PFSK-1 (cell line): ENCODE results near the gene SH3BGR.

Experiments used
- FOXP2 ChIP-seq: optimal IDR thresholded peaks from 2 replicates; pipeline ENCODE3; 2011; ENCODE audit warnings: borderline replicate concordance, control low read depth, inconsistent platforms; ENCODE audit not compliant: insufficient read depth; ENCODE audit errors: extremely low read length, extremely low read depth
- POLR2AphosphoS5 ChIP-seq: IDR thresholded peaks from 2 replicates; pipeline ENCODE4 v1.6.1; 2012; ENCODE audit warnings: low read depth, mild to moderate bottlenecking, control low read depth, low read length, moderate library complexity
- SIN3A ChIP-seq: IDR thresholded peaks from 2 replicates; pipeline ENCODE4 v1.6.1; 2012; ENCODE audit warnings: mild to moderate bottlenecking, low read length, moderate library complexity, borderline replicate concordance; ENCODE audit not compliant: insufficient read depth
- TAF1 ChIP-seq: IDR thresholded peaks from 2 replicates; pipeline ENCODE4 v1.6.1; 2012; ENCODE audit warnings: low read length, control low read depth, borderline replicate concordance; ENCODE audit not compliant: insufficient read depth
- TF ChIP-seq, protein P1 (sequence below), 2 experiments: IDR thresholded peaks; 2 replicates each; pipeline versions ENCODE4 v1.6.1 to v1.8.0; 2011 to 2012; ENCODE audit warnings: low read depth in 2 of 2, low read length in 2 of 2, control low read depth in 1 of 2, inconsistent platforms in 1 of 2, mild to moderate bottlenecking in 1 of 2, moderate library complexity in 1 of 2; ENCODE audit not compliant: insufficient read depth in 1 of 2

Gene SH3BGR

DNA sequence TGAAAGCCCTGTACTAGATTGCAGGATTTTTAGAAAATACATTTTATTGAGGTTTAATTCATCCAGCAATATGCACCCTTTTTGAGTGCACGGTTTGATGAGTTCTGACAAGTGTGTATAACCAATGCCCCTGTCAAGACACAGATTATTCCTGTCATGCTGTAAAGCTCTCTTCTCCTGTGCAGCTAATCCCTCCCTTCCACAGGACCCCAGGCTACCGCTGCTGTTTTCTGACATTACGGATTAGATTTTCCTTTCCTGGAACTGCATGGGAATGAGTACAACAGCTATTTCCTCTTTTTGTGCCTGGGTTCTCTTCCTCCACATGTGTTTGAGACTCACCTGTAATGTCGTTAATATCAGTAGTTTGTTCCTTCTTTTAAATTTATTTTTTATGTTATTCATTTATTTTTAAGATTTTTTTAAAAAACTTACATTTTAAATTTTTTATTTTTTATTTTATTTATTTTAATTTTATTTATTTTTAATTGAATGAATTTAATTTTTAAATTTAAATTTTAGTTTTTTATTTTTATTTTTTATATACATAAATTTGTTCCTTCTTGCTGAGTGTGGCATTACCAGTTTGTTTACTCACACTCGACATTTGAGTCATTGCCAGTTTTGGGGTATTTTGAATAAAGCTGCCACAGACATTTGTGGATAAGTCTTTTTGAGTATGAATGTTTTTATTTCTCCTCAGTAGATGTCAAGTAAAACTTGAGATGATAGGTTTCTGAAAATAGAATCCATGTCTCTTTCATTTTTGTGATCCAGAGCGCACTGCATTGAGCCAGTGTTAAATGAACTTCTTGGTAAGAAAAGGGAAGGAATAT, 82.0 kb downstream of the SH3BGR start:
- no peak for TF ChIP-seq SIN3A
- no peak for TF ChIP-seq TAF1
- TF ChIP-seq, protein P1, sequence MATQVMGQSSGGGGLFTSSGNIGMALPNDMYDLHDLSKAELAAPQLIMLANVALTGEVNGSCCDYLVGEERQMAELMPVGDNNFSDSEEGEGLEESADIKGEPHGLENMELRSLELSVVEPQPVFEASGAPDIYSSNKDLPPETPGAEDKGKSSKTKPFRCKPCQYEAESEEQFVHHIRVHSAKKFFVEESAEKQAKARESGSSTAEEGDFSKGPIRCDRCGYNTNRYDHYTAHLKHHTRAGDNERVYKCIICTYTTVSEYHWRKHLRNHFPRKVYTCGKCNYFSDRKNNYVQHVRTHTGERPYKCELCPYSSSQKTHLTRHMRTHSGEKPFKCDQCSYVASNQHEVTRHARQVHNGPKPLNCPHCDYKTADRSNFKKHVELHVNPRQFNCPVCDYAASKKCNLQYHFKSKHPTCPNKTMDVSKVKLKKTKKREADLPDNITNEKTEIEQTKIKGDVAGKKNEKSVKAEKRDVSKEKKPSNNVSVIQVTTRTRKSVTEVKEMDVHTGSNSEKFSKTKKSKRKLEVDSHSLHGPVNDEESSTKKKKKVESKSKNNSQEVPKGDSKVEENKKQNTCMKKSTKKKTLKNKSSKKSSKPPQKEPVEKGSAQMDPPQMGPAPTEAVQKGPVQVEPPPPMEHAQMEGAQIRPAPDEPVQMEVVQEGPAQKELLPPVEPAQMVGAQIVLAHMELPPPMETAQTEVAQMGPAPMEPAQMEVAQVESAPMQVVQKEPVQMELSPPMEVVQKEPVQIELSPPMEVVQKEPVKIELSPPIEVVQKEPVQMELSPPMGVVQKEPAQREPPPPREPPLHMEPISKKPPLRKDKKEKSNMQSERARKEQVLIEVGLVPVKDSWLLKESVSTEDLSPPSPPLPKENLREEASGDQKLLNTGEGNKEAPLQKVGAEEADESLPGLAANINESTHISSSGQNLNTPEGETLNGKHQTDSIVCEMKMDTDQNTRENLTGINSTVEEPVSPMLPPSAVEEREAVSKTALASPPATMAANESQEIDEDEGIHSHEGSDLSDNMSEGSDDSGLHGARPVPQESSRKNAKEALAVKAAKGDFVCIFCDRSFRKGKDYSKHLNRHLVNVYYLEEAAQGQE (IDR thresholded peaks at IDR 0.05; ENCODE audit: insufficient read depth in 1 of 2, low read depth in 2 of 2, low read length in 2 of 2) = no peak
- no peak for TF ChIP-seq POLR2AphosphoS5
- TF ChIP-seq FOXP2 = no peak

DNA sequence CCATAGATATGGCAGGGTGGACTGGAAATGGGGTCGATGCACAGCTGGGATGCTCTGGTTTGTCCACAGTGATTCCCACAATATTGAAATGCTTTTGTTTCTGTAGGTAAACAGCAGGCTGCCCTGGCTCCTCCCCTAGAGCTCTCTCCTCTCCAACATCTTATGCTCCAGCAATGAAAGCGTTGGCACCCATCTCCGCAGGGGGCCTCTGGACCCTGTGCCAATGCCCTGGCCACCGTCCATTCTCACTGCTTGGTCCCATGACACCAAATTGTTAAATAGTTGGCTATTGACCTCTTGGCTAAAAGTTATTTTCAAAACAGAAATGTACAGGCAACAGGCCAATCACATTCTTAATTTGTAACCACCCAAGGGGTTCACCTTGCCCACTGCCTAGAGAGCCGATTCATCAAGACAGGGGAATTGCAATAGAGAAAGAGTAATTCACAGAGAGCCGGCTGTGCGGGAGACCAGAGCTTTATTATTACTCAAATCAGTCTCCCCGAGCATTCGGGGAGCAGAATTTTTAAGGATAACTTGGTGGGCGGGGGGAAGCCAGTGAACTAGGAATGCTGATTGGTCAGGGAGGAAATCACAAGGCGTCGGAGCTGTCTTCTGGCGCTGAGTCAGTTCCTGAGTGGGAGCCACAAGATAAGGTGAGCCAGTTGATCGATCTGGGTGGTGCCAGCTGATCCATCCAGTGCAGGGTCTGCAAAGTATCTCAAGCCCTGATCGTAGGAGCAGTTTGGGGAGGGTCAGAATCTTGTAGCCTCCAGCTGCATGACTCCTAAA, 84.1 kb downstream of the SH3BGR start:
- TF ChIP-seq FOXP2 (no peak), POLR2AphosphoS5 (no peak), SIN3A (no peak), TAF1 (no peak)
- TF ChIP-seq, protein P1 (IDR thresholded peaks at IDR 0.05; ENCODE audit: insufficient read depth in 1 of 2, low read depth in 2 of 2, low read length in 2 of 2) = no peak

DNA sequence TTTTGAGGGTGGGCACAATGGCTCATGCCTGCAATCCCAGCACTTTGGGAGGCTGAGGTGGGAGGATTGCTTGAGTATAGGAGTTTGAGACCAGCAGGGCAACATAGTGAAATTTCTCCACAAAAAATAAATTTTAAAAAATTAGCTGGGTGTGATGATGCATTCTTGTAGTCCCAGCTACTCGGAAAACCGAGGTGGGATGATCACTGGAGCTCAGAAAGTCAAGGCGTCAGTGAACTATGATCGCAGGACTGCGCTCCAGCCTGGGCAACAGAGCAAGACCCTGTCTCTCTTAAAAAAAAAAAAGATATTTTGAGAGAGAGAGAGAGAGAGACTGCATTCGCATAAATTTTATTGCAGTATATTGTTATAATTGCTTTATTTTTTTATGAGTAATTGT, 85.1 kb downstream of the SH3BGR start:
- TF ChIP-seq POLR2AphosphoS5 = no peak
- TF ChIP-seq SIN3A = no peak
- no peak for TF ChIP-seq TAF1
- TF ChIP-seq, protein P1 (IDR thresholded peaks at IDR 0.05; ENCODE audit: insufficient read depth in 1 of 2, low read depth in 2 of 2, low read length in 2 of 2) = no peak
- no peak for TF ChIP-seq FOXP2

DNA sequence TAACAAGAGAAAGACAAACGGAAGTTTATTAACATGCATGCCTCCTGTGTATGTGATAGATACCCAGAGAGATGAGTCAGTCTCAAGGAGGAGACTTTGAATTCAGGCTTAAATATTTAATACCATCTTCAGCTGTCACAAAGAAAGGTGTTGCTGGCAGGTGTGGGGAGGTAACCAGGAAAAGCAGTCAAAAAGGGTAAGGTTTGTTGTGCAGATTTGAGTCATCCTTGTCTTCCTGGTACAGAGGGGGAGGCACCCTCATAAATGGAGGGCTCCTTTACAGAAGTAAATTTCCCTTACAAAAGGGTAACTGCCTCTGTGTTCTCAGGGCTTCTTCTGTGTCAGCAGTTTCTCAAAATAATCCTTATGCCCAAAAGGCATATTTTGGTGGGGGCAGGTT, 85.8 kb downstream of the SH3BGR start:
- no peak for TF ChIP-seq FOXP2
- no peak for TF ChIP-seq TAF1

DNA sequence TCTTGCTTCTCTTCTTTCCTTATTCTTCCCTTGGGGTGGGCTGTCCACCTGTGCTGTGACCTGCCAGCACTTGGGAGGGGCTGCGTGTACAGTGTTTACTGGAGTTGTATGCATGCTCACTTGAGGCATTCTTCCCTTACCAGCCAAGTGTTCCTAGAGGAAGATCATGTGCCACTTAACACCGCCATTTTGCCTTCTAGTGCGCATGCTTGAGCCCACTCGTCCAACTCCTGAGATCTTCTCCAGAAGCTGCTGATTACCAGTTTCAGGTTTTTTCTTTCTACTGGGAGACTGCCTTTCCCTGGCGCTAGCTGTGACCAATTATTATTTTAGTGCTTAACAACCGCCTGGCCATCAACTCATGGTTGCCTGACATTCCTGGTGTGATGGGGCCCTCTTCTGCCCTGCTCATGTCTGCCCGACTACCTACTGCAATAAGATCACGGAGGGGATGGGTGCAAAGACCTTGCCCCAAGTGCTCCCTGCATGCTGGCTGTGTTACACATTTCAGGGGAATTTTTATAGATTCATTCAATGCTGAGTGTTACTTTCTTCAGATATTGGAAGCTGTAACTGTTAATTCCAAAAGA, 86.8 kb downstream of the SH3BGR start:
- TF ChIP-seq SIN3A (no peak), FOXP2 (no peak), POLR2AphosphoS5 (no peak), TAF1 (no peak)
- TF ChIP-seq, protein P1 (IDR thresholded peaks at IDR 0.05; ENCODE audit: insufficient read depth in 1 of 2, low read depth in 2 of 2, low read length in 2 of 2) = no peak
